Measurements from ENCODE around the gene SLC26A9.

Gene SLC26A9

DNA sequence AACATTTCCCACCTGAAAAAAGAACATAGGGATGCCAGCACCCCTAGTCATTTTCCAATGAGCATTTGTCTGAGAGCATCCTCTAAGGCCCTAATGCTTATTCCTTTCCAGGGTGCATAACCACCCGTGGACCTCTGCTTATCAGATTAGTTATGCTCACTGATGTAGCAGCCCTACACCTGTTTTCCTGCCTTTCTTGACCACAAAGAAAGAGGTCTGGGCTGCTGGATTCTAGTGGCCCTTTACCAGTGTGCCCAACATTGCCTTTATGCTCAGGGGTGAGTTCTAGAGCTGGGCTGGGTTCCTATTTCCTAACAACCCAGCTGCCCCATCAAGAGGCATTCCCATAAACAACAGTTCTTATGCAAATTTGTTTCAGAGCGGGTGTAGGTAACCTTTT is 73.0 kb downstream of the SLC26A9 start:
- TF ChIP-seq POLR2A (IDR thresholded peaks at IDR 0.05; ENCODE audit: low read depth, low read length) (no peak), TAF1 (IDR thresholded peaks at IDR 0.05; ENCODE audit: borderline replicate concordance, low read depth, low read length) (no peak), POLR2AphosphoS5 (IDR thresholded peaks at IDR 0.05; ENCODE audit: low read depth, low read length) (no peak)
- FAIRE-seq = no peak

More for the DNA sequence above, 73.0 kb downstream of the SLC26A9 start:
- DNase-seq (ENCODE audit: insufficient read length) = no peak
